Adrenal gland (tissue), 12 donors: Measurements from ENCODE around the gene KLHL26. TPM values are rescaled to one million over a fixed set of nuclear protein-coding genes. Genes with fewer than 3 reads are reported as not detected.
"Not testable (repeated sequence)": the region's sequence is repeated elsewhere in the genome, so short reads cannot be mapped to it uniquely, and the experiment has no call there.

Experiments used
- DNase-seq, 7 donors: peaks; one replicate each; pipeline ENCODE4 v3.0.0-alpha.2; 2019 to 2020
- H3K27ac ChIP-seq, 5 donors: fragments of 200-600 bp; sonication (generic) in 4 of 5; 1 replicate in 3 of 5; 2 replicates in 2 of 5; pipeline versions ENCODE4 v1.5.1 to v1.8.0; 2016 to 2020; ENCODE audit warnings: mild to moderate bottlenecking in 1 of 5
- H3K27me3 ChIP-seq: fragments of 200-600 bp; 2 replicates; pipeline ENCODE4 v1.8.0; 2021
- H3K36me3 ChIP-seq, 2 donors: fragments of 200-600 bp; replicated peaks in 1 of 2; 1 replicate in 1 of 2; 2 replicates in 1 of 2; pipeline versions ENCODE4 v1.5.1 to v1.8.0; 2018 to 2022
- H3K4me1 ChIP-seq, 2 donors: fragments of 200-600 bp; replicated peaks in 1 of 2; 1 replicate in 1 of 2; 2 replicates in 1 of 2; pipeline versions ENCODE4 v1.5.1 to v1.8.0; 2018 to 2021
- H3K4me3 ChIP-seq, 4 donors: fragments of 200-600 bp; sonication (generic) in 3 of 4; one replicate each; pipeline ENCODE4 v1.5.1; 2016 to 2018
- H3K9me3 ChIP-seq, 3 donors: fragments of 200-600 bp; sonication (generic) in 1 of 3; replicated peaks in 1 of 3; 1 replicate in 2 of 3; 2 replicates in 1 of 3; pipeline versions ENCODE4 v1.5.1 to v1.8.0; 2016 to 2021
- POLR2A ChIP-seq, 2 donors: fragments of 450-650 bp; IDR thresholded peaks; one replicate each; pipeline ENCODE4 v1.6.1; 2017; ENCODE audit warnings: antibody characterized with exemption in 2 of 2, mild to moderate bottlenecking in 2 of 2, moderate library complexity in 1 of 2
- WGBS, 4 donors: extraction: QIAGEN DNeasy Blood & Tissue Kit in 2 of 4; methylation state at CpG; one replicate each; pipeline versions ENCODE4 v1.1.5 to v1.1.7; 2013 to 2017; 5-methylcytosine and 5-hydroxymethylcytosine counted together
- intact Hi-C, 2 donors: fragments of 100-400 bp; cut with DNase I; formaldehyde crosslinking; loops; one replicate each; pipeline versions ENCODE4 v1.14.1 to v1.15.0; 2022 to 2023
- polyA plus RNA-seq, 3 donors: library from polyadenylated mRNA; stranded (reverse); fragments of 200-250 nt in 2 of 3; fragments of 350-450 nt in 1 of 3; fragmentation: Illumina TruSeq in 1 of 3; extraction: RNeasy Lipid Tissue Mini Kit (QIAGEN cat#74804) in 1 of 3; gene quantifications; one replicate each; pipeline ENCODE4 v1.2.3, GENCODE V29; 2013 to 2014
- total RNA-seq, 9 donors: library from RNA; depleted of rRNA in 4 of 9; stranded (reverse); fragments of >200 nt in 4 of 9; fragments of 120-200 nt in 1 of 9; fragmentation: NEBNext Ultra II Directional in 1 of 9; extraction: Animal tissue kit (Norgen Biotek cat#: 25700) in 1 of 9; gene quantifications; one replicate each; pipeline versions ENCODE4 v1.1.0 to v1.2.4, GENCODE V29; 2013 to 2023
- TF ChIP-seq, protein P1 (sequence below), 6 experiments: fragments of 450-650 bp in 4 of 6; fragments of 200-600 bp in 2 of 6; sonication (generic) in 1 of 6; IDR thresholded peaks; 1 replicate in 5 of 6; 2 replicates in 1 of 6; pipeline versions ENCODE4 v1.5.1 to v1.8.0; 2016 to 2021; ENCODE audit warnings: antibody characterized with exemption in 6 of 6, mild to moderate bottlenecking in 2 of 6, moderate library complexity in 1 of 6
- donor health status: healthy with polysubstance abuse.
- donor health status: Bipolar disorder and iron deficiency.
- donor health status: DM: yes; HTN: yes; CAD: no.
- donor health status: DM: no; HTN: no; CAD: no.
- donor health status: DM: no; HTN: no; CAD: no.
- donor health status: DM: yes; HTN: yes; CAD: no.

The KLHL26 gene
- total and polyA plus RNA-seq, 12 donors: 1.4 to 15.2 (median 8.2) TPM

DNA sequence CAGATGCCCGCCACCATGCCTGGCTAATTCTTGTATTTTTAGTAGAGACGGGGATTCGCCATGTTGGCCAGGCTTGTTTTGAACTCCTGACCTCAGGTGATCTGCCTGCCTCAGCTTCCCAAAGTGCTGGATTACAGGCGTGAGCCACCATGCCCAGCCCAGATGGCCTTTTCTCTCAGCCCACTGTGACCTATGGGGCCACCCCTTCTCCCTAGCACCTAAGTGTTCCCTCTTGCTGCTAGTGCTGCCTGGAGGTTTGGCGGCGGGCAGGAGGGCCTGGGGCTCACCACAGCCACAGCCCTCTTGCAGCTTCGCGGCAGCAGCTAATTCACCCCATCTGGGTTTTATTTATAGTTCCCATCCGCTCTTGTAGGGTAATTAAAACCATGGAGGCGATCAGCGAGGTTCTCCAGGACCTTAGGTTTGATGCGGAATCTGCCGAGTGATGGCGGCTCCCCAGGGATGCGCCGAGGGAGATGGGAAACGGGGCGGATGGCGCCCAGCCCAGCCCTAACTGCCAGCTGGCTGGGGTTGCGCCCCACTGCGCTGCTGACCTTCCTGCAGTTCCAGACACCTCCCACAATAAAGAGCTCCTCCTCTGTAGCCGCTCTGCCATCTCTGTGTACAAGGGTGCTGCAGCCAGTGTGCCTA lies 45.0 kb upstream of the KLHL26 start:
- Histone ChIP-seq H3K9me3 (no peaks in the 10 kb centered on the region), H3K27me3 (no peaks in the 10 kb centered on the region), H3K27ac (no peak overlapping the region), H3K36me3 (peaks cover 0 to 4% of the 10 kb centered on the region in 2 donors), H3K4me1 (peaks cover 10 to 40% of the 10 kb centered on the region in 2 donors), H3K4me3 (no peak overlapping the region)
- TF ChIP-seq, protein P1, sequence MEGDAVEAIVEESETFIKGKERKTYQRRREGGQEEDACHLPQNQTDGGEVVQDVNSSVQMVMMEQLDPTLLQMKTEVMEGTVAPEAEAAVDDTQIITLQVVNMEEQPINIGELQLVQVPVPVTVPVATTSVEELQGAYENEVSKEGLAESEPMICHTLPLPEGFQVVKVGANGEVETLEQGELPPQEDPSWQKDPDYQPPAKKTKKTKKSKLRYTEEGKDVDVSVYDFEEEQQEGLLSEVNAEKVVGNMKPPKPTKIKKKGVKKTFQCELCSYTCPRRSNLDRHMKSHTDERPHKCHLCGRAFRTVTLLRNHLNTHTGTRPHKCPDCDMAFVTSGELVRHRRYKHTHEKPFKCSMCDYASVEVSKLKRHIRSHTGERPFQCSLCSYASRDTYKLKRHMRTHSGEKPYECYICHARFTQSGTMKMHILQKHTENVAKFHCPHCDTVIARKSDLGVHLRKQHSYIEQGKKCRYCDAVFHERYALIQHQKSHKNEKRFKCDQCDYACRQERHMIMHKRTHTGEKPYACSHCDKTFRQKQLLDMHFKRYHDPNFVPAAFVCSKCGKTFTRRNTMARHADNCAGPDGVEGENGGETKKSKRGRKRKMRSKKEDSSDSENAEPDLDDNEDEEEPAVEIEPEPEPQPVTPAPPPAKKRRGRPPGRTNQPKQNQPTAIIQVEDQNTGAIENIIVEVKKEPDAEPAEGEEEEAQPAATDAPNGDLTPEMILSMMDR (IDR thresholded peaks at IDR 0.05): no peak
- TF ChIP-seq POLR2A (IDR thresholded peaks at IDR 0.05): no peak
- DNase-seq: no peak
- intact Hi-C loops: loop anchor here (5.0 to 10.0 kb wide), 3 partner anchors 137 to 255 kb away; no protein-coding TSS in a partner anchor
- WGBS, 4 donors: 94 to 96% (median 95%) methylated on average over 21 to 22 of the region's 22 CpGs

DNA sequence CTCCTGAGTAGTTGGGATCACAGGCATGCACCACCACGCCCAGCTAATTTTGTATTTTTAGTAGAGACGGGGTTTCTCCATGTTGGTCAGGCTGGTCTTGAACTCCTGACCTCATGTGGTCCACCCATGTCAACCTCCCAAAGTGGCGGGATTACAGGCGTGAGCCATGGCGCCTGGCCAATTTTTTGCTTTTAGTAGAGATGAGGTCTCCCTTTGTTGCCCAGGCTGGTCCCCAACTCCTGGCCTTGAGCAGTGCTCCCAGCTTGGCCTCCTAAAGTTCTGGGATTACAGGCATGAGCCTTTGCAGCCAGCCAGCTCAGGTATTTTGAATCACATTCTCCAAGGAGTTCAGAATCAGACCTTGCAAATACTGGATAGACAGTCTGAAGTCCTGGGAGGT lies 44.1 kb upstream of the KLHL26 start:
- H3K4me1 ChIP-seq: peaks cover 10 to 41% of the 10 kb centered on the region in 2 donors
- DNase-seq: peak in 1 of 7 donors; percentile 41
- H3K9me3 ChIP-seq, H3K27me3 ChIP-seq, H3K4me3 ChIP-seq, H3K36me3 ChIP-seq, H3K27ac ChIP-seq: not testable (repeated sequence)
- intact Hi-C loops: loop anchor here (5.0 to 10.0 kb wide), 3 partner anchors 138 to 255 kb away; no protein-coding TSS in a partner anchor
- WGBS, 4 donors: 68 to 76% (median 71%) methylated on average over 4 to 5 of the region's 5 CpGs

DNA sequence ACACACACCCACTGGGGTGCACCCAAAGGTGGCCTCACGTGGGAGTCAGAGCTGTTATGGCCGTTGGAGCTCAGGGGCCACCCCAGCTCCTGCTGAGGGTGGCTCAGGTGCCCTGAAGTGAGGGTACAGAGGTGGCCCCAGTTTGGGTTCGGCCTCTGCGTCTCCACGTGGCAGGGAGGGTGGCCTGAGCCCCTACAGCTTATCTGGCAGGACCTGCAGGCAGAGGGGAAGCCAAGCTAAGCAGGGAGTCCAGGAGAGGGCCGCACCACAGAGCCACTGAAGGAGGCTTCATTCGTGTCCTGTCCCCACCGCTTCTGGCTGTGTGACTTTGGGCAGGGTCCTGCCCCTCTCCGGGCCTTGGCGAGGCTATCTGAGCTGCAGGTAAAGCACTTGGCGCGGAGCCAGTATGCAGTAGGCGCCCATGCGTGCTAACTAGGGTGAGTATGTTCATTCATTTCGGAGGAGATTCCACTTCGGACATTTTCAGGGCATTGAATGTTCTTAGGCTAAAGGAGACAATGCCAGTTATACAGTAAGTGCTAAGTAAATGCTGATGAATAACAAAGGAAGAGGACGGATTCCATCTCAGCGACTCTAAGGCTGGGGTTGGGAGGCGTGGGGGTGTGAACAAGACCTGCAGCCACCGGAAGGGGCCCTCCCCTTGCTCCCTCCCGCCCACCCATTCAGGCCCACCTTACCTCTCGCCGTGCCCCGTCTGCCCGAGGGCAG lies 43.3 kb upstream of the KLHL26 start:
- Histone ChIP-seq H3K27me3 (no peaks in the 10 kb centered on the region), H3K36me3 (peaks cover 0 to 4% of the 10 kb centered on the region in 2 donors), H3K27ac (peak overlapping the region in 1 of 5 donors; percentile 3), H3K9me3 (no peaks in the 10 kb centered on the region), H3K4me1 (peaks cover 10 to 33% of the 10 kb centered on the region in 2 donors), H3K4me3 (peak overlapping the region in 1 of 4 donors; percentile 41)
- 35 to 43% (median 39%) methylated on average over 17 to 25 of the region's 25 CpGs for WGBS, 4 donors
- intact Hi-C loops: loop anchor here (5.0 to 10.0 kb wide), 3 partner anchors 139 to 254 kb away; no protein-coding TSS in a partner anchor
- DNase-seq: peak in 2 of 7 donors; percentile 45 to 64
- no peak for TF ChIP-seq POLR2A (IDR thresholded peaks at IDR 0.05)
- TF ChIP-seq, protein P1 (IDR thresholded peaks at IDR 0.05): no peak

DNA sequence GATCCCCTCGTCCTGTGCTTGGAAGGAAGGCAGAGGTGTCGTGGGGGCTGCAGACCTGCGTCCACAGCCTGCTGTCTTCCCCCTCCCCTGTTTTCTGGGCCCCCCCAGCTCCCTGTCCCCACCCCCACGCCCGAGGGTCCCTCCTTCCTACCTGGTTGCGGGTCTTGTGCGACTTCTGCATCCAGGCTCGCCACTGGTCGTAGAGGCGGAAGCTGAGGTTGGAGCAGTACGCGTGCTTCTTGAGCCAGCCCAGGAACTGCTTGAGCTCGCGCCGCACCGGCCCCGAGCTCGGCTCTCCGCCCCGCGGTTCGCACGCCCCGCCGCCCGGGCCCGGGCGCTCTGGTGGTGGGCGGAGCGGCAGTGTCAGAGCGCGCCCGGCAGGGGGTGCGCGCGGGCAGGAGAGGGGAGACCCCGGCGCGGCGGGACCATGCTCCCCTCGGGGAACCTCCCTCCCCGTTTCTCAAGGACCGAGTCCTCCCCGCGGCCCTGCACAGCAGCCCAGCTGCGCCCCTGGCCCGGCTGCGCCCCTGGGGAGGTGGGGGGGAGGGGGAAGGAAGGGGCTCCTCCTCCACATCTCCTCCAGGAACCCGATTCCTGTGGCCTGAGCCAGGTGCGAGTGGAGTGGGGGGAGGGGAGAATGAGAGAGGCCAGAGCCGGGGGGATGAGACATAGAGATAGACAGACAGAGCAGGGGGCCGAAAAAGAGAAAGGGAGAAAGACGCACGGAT lies 42.6 kb upstream of the KLHL26 start:
- peaks cover 6 to 30% of the 10 kb centered on the region in 2 donors for H3K4me1 ChIP-seq
- H3K36me3 ChIP-seq: peaks cover 0 to 4% of the 10 kb centered on the region in 2 donors
- no peaks in the 10 kb centered on the region for H3K27me3 ChIP-seq
- H3K4me3 ChIP-seq: peak overlapping the region in 1 of 4 donors; percentile 41
- intact Hi-C loops: loop anchor here (5.0 to 10.0 kb wide), 3 partner anchors 139 to 253 kb away; no protein-coding TSS in a partner anchor
- 1 to 6% (median 1%) methylated on average over 14 to 54 of the region's 54 CpGs for WGBS, 4 donors
- peak; percentile 73 to 85 (median 76) for DNase-seq
- H3K9me3 ChIP-seq: no peaks in the 10 kb centered on the region
- peak overlapping the region in 2 of 5 donors; percentile 3 to 38 for H3K27ac ChIP-seq
- TF ChIP-seq POLR2A (IDR thresholded peaks at IDR 0.05): no peak
- TF ChIP-seq, protein P1 (IDR thresholded peaks at IDR 0.05): peak; percentile 36 to 91 (median 74)
